GM18526 (cell line): ENCODE results near the gene ADRB1.

Experiments used
- POLR2A ChIP-seq: IDR thresholded peaks from 3 replicates; pipeline ENCODE4 v1.6.1; 2011; ENCODE audit not compliant: insufficient read length; ENCODE audit errors: extremely low read depth

ADRB1 gene

GRCh38 chr10:114064151-114065048 is 20.7 kb downstream of the ADRB1 start:
- no peak for TF ChIP-seq POLR2A

DNA sequence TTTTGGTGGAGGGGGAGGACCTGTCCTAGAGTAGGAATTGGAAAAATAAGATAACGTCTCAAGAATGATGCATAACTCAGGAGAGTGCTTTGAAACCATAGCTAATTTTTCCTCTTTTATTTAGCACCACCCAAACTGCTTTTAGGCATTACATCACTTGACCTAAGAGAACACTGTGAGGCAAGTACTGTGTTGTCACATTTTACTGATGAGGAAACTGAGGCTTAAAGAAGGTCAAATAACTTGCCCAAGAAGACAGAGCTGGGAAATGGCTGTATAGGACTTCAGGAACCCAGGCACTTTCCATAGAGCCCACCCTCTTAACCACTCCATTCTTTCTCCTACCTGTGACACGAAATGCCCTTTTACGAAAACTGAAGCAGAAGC is 21.4 kb downstream of the ADRB1 start:
- no peak for TF ChIP-seq POLR2A

DNA sequence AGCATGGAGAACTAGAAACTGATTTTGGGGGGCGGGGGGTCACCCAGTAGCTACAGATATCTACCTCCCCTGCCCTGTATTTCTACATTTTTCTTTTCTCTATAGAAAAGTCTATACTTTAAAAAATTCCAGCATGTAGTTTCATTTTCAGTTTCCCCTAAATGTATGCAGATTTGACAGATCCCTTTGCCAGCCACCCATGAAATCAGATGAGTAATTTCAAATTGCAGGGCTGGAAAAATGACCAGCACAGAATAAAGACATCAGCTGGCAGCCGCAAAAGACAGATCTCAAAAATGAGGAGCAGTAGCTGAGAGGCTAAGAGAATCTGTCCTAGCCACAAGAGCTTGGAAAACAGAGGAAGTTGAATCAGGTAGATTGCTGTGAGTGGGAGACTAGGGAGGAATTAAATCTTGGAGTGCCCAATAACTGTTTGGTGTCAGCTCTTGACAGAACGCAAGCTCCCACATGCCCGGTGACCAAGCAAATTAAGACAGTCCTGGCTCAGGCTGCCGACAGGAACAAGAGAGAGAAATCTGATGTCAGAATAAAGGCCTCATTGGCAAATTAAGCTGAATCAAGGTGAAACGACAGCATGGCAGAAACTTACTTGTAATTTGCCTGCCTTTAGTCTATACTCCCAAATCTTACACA is 24.5 kb downstream of the ADRB1 start:
- TF ChIP-seq POLR2A = no peak

- TF ChIP-seq POLR2A = no peak
Observed at GRCh38 chr10:114070710-114071109, 27.0 kb downstream of the ADRB1 start.

- TF ChIP-seq POLR2A = no peak
Observed at GRCh38 chr10:114071178-114071577, 27.5 kb downstream of the ADRB1 start.

GRCh38 chr10:114073395-114074186 is 29.9 kb downstream of the ADRB1 start:
- no peak for TF ChIP-seq POLR2A

DNA sequence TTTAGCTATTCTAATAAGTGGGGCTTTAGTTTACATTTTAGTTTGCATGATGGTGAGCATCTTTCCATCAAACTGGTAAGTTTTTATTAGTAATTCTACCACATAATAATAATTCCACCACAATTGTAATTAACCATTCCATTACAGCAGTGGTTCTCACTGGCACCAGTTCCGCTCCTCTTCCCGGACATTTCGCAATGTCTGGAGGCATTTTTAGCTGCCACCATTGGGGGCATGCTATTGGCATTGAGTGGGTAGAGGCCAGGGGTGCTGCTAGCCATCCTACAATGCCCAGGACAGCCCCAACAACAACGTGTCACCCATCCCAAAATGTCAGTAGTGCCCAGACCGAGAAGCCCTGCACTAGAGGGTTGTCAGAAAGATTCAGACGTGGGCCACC is 31.4 kb downstream of the ADRB1 start:
- TF ChIP-seq POLR2A = no peak

DNA sequence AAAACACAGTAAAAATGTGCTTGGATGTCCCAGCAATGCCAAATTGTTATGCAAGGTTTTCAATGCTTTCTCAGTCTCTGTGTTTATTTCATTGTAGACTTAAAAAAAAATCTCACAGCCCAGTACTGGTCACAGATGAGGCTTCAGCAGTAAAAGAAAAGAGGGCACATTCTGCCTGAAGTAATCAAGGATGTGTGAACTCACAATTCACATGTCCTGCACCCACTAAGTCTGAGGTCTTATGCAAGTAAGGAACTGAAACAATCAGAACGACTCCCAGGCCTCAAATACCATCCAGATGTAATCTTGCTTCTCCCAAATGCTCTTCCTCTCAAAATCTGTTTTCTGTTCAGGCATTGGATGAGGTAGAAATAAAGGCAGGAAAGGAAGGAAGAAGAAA is 33.7 kb downstream of the ADRB1 start:
- no peak for TF ChIP-seq POLR2A

DNA sequence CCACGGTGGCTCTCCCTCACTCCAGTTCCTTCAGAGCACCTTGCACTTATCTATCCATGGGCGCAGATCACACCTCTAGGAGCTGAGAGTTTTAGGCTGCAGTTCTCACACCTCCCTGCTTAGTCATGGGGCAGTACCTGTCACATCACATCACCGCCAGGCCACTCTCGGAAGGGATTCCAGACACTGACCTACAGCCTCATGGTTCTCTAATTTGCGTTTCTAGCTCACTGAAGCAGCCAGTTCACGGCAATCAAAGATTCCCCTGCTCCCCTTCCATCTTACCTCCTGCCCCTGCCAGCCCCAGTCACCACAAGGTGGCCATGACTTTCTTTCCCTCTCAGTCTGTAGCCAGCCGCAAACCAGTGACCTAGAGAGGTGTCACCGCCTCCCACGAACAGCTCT is 34.2 kb downstream of the ADRB1 start:
- TF ChIP-seq POLR2A = no peak

GRCh38 chr10:114078346-114078745 is 34.7 kb downstream of the ADRB1 start:
- TF ChIP-seq POLR2A = no peak

DNA sequence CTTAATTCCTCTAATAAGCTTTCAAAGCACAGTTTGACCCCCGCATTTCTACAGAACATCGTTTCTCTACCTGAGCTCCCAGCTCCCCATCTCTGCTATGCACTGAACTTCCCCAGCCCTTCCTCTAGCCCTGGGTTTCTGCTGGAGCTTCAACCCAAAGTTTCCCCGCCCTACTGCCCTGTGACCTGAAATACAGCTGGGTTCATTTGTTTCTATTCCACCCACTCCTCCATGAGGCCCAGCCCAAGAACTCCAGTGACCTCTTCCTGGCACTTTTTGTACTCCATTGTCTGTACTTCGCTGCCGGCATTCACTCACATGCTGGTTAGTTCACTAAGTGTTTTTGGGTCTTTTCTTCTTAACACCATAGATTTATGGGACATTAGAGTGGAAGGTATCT is 35.8 kb downstream of the ADRB1 start:
- no peak for TF ChIP-seq POLR2A

DNA sequence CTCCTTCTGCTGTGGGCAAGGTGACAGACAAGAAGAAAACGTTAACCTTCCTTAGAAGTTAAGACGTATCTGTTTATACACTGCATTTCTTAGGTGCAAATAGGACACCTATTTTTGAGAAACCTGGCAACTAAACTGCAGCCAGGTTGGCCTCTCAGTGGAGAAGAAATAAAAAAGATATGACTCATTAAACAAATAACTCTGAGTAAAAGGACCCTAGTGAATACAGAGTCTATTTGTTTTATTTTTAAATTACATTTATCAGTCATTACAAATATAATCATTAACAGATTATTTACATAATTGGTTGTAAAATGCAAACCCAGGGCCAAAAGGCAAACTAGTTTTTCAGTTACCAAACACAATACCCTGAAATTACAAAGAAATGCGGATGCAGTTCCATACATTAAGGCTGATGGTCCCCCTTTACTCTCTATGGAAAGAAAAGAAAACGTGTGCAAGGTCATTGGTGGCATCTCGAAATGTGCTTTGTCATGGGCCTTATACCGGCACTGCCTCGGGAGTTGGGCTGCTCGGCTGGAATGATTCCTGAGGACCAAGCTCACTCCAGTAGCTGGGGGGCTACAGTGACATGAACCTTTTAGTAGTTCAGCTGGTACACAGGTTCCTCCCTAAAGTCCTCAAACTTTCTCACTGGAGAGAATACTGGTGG is 38.4 kb downstream of the ADRB1 start:
- no peak for TF ChIP-seq POLR2A

DNA sequence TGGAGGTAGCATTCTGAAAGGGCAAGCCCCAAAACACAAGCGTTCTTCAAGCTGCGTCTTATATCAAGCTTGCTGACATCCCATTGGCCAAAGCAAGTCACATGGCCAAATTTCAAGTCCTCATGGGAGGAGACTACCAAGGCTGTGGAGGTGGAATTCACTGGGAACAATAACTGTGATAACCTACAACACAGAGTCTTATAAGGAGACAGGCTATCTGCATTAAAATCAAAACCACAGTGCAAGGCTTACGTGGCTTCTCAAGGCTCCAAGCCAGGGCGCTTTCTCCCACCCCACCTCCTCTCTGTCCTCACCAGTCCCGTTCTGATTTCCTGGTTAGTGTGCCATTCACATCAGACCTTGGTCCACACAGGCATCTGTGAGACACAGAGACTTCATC is 39.4 kb downstream of the ADRB1 start:
- TF ChIP-seq POLR2A = no peak

DNA sequence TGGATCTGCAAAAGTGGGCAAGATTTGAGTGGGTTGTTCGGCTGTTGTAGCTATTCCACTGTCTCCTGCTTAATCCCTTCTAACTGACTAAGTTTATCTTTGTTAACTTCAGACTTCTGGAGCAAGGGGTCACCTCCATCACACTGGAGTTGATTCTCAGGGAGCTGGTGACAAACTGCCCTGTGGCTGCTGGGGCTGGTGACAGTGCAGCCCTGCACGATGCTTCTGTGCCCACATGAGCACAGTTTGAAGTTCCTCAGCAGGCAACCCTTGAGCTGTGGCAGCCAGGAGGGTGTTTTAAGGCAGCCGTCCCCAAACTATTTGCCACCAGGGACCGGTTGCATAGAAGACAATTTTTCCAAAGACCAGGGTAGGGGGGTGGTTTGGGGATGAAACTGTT is 40.5 kb downstream of the ADRB1 start:
- no peak for TF ChIP-seq POLR2A

- no peak for TF ChIP-seq POLR2A
Observed at GRCh38 chr10:114087255-114087654, 43.6 kb downstream of the ADRB1 start.
